Measurements from ENCODE around the gene SLC45A2.

- TF ChIP-seq PPARA (CRISPR knock-in tag; IDR thresholded peaks at IDR 0.05; ENCODE audit: borderline replicate concordance) (no peak), ZFP30 (CRISPR knock-in tag; IDR thresholded peaks at IDR 0.05) (no peak), ZFP3 (CRISPR knock-in tag; IDR thresholded peaks at IDR 0.05) (no peak), SNAI2 (CRISPR knock-in tag; IDR thresholded peaks at IDR 0.05) (no peak), TOX (CRISPR knock-in tag; IDR thresholded peaks at IDR 0.05; ENCODE audit: borderline replicate concordance) (no peak), RARB (CRISPR knock-in tag; IDR thresholded peaks at IDR 0.05) (no peak), ZNF8 (CRISPR knock-in tag; IDR thresholded peaks at IDR 0.05) (no peak), PATZ1 (CRISPR knock-in tag; IDR thresholded peaks at IDR 0.05; ENCODE audit: borderline replicate concordance) (no peak), OSR1 (CRISPR knock-in tag; IDR thresholded peaks at IDR 0.05) (no peak), ZNF565 (CRISPR knock-in tag; conservative IDR thresholded peaks at IDR 0.05; ENCODE audit: low read depth) (no peak), BACH2 (CRISPR knock-in tag; IDR thresholded peaks at IDR 0.05; ENCODE audit: borderline replicate concordance) (no peak)
- TF ChIP-seq, protein P1, sequence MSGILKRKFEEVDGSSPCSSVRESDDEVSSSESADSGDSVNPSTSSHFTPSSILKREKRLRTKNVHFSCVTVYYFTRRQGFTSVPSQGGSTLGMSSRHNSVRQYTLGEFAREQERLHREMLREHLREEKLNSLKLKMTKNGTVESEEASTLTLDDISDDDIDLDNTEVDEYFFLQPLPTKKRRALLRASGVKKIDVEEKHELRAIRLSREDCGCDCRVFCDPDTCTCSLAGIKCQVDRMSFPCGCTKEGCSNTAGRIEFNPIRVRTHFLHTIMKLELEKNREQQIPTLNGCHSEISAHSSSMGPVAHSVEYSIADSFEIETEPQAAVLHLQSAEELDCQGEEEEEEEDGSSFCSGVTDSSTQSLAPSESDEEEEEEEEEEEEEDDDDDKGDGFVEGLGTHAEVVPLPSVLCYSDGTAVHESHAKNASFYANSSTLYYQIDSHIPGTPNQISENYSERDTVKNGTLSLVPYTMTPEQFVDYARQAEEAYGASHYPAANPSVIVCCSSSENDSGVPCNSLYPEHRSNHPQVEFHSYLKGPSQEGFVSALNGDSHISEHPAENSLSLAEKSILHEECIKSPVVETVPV (CRISPR knock-in tag; IDR thresholded peaks at IDR 0.05) = no peak
These were observed 20.7 kb upstream of the SLC45A2 start for GRCh38 chr5:34005211-34005610.

All from SK-N-SH treated with all-trans-retinoic acid at 6 μM for 48 hours (cell line).